Measurements from ENCODE around the gene SMYD1. TPM values are rescaled to one million over a fixed set of nuclear protein-coding genes. Genes with fewer than 3 reads are reported as not detected.
A peak's percentile ranks its signal among the peaks of the same experiment; 100 is the strongest.

Gene SMYD1
- total and polyA plus RNA-seq, 9 donors, result 169 to 337 (median 250) TPM

- Histone ChIP-seq H3K27ac (ENCODE audit: low read length) (no peak overlapping the region), H3K27me3 (ENCODE audit: control insufficient read depth, insufficient read depth, low read length) (no peaks in the 10 kb centered on the region)
These were observed 29.1 kb downstream of the SMYD1 start for GRCh38 chr2:88096708-88097107.

DNA sequence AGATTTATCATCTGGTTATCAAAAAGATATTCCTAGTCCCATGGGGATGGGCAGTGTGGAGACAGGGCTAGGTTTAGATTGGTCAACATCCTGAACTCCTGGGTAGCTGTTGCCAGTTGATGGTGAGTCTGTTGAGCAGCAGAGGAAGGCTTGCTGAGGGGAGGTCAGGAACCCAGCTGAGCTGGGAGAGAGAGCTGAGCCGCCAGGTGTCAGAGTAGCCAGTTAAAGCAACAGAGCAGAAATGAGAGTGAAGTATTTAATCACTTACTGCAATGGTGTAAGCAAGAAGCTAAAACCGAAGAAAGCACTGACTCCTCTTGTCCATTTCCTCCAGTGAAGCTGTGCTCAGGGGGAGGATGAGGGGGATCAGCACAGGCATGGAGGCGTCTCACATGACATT lies 29.6 kb downstream of the SMYD1 start:
- DNase-seq, result no peak
- no peak overlapping the region for H3K4me3 ChIP-seq (ENCODE audit: low read length)
- H3K4me1 ChIP-seq (ENCODE audit: control insufficient read depth, insufficient read depth, low read length), result peaks cover 5% of the 10 kb centered on the region
- H3K27me3 ChIP-seq (ENCODE audit: control insufficient read depth, insufficient read depth, low read length), result no peaks in the 10 kb centered on the region
- no peak overlapping the region for H3K27ac ChIP-seq (ENCODE audit: low read length)
- 50% methylated on average over 1 of the region's 3 CpGs for WGBS (ENCODE audit: insufficient coverage)
- H3K36me3 ChIP-seq (ENCODE audit: control insufficient read depth, insufficient read depth, low read length), result peaks cover 20% of the 10 kb centered on the region
- H3K9me3 ChIP-seq (replicated peaks; ENCODE audit: control insufficient read depth, low read depth, low read length), result no peaks in the 10 kb centered on the region

More at GRCh38 chr2:88096708-88097107, 29.1 kb downstream of the SMYD1 start:
- no peaks in the 10 kb centered on the region for H3K9me3 ChIP-seq (replicated peaks; ENCODE audit: control insufficient read depth, low read depth, low read length)
- no peak overlapping the region for H3K4me3 ChIP-seq (ENCODE audit: low read length)
- 89% methylated on average over 3 of the region's 5 CpGs for WGBS (ENCODE audit: insufficient coverage)
- H3K36me3 ChIP-seq (ENCODE audit: control insufficient read depth, insufficient read depth, low read length), result peaks cover 20% of the 10 kb centered on the region
- no peak for DNase-seq
- H3K4me1 ChIP-seq (ENCODE audit: control insufficient read depth, insufficient read depth, low read length), result peaks cover 5% of the 10 kb centered on the region

GRCh38 chr2:88097891-88098557 lies 30.4 kb downstream of the SMYD1 start:
- 100% methylated on average over 1 of the region's 4 CpGs for whole genome bisulfite sequencing (ENCODE audit: insufficient coverage)
- DNase-seq, result no peak
- Histone ChIP-seq H3K27me3 (ENCODE audit: control insufficient read depth, insufficient read depth, low read length) (no peaks in the 10 kb centered on the region), H3K36me3 (ENCODE audit: control insufficient read depth, insufficient read depth, low read length) (peaks cover 18% of the 10 kb centered on the region), H3K27ac (ENCODE audit: low read length) (no peak overlapping the region), H3K4me3 (ENCODE audit: low read length) (no peak overlapping the region), H3K9me3 (replicated peaks; ENCODE audit: control insufficient read depth, low read depth, low read length) (no peaks in the 10 kb centered on the region), H3K4me1 (ENCODE audit: control insufficient read depth, insufficient read depth, low read length) (peaks cover 5% of the 10 kb centered on the region)

- DNase-seq, result no peak
- Histone ChIP-seq H3K9me3 (replicated peaks; ENCODE audit: control insufficient read depth, low read depth, low read length) (no peaks in the 10 kb centered on the region), H3K4me1 (ENCODE audit: control insufficient read depth, insufficient read depth, low read length) (peaks cover 5% of the 10 kb centered on the region), H3K27ac (ENCODE audit: low read length) (no peak overlapping the region), H3K4me3 (ENCODE audit: low read length) (no peak overlapping the region), H3K27me3 (ENCODE audit: control insufficient read depth, insufficient read depth, low read length) (no peaks in the 10 kb centered on the region), H3K36me3 (ENCODE audit: control insufficient read depth, insufficient read depth, low read length) (peaks cover 14% of the 10 kb centered on the region)
These were observed 30.9 kb downstream of the SMYD1 start for GRCh38 chr2:88098558-88098900.

DNA sequence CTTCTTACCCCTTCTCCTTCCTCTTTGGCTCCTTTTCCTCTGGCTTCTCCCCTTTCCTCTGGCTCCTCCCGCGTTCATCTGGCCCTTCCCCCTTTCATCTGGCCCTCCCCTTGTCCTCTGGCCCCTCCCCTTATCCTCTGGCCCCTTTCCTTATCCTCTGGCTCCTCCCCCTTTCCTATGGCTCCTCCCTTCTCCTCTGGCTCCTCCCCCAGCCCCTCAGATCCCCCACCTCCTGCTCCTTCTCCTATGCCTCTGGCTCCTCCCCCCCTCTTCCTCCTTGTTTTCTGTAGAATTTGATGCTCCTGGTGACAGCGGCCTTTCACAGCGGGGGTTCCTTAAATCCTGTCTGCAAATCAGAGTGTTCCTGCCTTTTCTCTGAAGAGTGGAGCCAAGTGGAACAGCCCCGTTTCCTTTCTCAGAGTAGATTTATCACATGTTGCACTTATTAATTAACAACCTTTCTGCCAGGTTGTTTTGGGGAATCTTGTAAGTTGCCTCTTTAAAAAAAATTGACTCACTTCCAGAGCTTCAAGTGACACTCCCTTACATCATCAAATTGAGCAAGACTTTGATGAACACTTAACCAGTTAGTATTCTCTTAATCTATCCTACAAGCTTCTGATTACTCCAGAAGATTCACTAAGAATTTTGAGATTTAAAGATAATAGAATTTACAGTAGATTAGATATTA lies 32.3 kb downstream of the SMYD1 start:
- H3K4me1 ChIP-seq (ENCODE audit: control insufficient read depth, insufficient read depth, low read length), result peaks cover 5% of the 10 kb centered on the region
- H3K9me3 ChIP-seq (replicated peaks; ENCODE audit: control insufficient read depth, low read depth, low read length), result no peaks in the 10 kb centered on the region
- no peak for DNase-seq
- H3K27me3 ChIP-seq (ENCODE audit: control insufficient read depth, insufficient read depth, low read length), result no peaks in the 10 kb centered on the region
- H3K27ac ChIP-seq (ENCODE audit: low read length), result peak overlapping the region; percentile 16
- H3K4me3 ChIP-seq (ENCODE audit: low read length), result no peak overlapping the region
- H3K36me3 ChIP-seq (ENCODE audit: control insufficient read depth, insufficient read depth, low read length), result peaks cover 15% of the 10 kb centered on the region
- 24% methylated on average over 2 of the region's 5 CpGs for WGBS (ENCODE audit: insufficient coverage)

DNA sequence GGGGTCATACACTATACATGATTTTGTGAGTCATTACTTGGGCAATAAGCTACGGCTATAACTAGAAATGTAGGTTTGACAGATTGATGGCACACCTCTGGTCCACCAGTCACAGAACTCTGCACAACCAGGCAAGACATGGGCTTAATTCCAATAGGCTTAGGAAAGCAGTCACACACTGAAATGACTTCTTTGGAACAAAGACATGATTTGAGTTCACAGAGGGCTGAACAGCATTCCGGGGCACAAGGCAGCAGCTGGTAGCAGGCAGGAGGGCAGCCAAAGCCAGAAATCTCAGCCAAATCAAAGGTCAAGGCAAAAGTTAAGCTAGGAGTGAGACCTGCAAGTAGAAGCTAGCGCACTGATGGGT lies 32.8 kb downstream of the SMYD1 start:
- H3K4me1 ChIP-seq (ENCODE audit: control insufficient read depth, insufficient read depth, low read length), result peaks cover 5% of the 10 kb centered on the region
- peaks cover 12% of the 10 kb centered on the region for H3K36me3 ChIP-seq (ENCODE audit: control insufficient read depth, insufficient read depth, low read length)
- H3K9me3 ChIP-seq (replicated peaks; ENCODE audit: control insufficient read depth, low read depth, low read length), result no peaks in the 10 kb centered on the region
- no peaks in the 10 kb centered on the region for H3K27me3 ChIP-seq (ENCODE audit: control insufficient read depth, insufficient read depth, low read length)
- WGBS (ENCODE audit: insufficient coverage), result 54% methylated on average over 2 of the region's 3 CpGs
- peak; percentile 65 for DNase-seq
- H3K4me3 ChIP-seq (ENCODE audit: low read length), result no peak overlapping the region
- H3K27ac ChIP-seq (ENCODE audit: low read length), result no peak overlapping the region

GRCh38 chr2:88108796-88109195 lies 41.2 kb downstream of the SMYD1 start:
- 100% methylated on average over 1 of the region's 4 CpGs for WGBS (ENCODE audit: insufficient coverage)
- Histone ChIP-seq H3K4me3 (ENCODE audit: low read length) (no peak overlapping the region), H3K27ac (ENCODE audit: low read length) (no peak overlapping the region), H3K4me1 (ENCODE audit: control insufficient read depth, insufficient read depth, low read length) (no peaks in the 10 kb centered on the region), H3K36me3 (ENCODE audit: control insufficient read depth, insufficient read depth, low read length) (peaks cover 25% of the 10 kb centered on the region), H3K9me3 (replicated peaks; ENCODE audit: control insufficient read depth, low read depth, low read length) (no peaks in the 10 kb centered on the region), H3K27me3 (ENCODE audit: control insufficient read depth, insufficient read depth, low read length) (no peaks in the 10 kb centered on the region)
- DNase-seq, result no peak

DNA sequence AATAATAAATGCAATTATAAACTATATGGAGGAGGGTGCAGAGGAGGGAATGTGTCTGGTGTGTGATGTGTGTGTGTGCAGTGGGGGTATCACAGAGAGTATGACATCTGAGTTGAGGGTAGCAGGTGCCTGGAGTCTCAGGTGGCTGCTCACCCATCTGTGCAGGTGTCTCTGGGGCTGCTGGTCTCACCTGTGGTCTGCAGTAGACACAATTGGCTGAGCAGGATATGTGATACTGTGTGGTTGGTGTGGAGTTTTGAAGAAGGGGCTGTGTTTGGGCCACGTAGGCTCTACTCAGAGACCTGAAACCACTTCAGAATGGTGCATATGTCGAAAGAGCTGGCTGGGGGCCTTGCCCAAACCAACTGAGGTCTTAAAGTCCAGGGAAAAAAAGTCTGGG lies 43.2 kb downstream of the SMYD1 start:
- Histone ChIP-seq H3K27me3 (ENCODE audit: control insufficient read depth, insufficient read depth, low read length) (no peaks in the 10 kb centered on the region), H3K4me3 (ENCODE audit: low read length) (no peak overlapping the region), H3K36me3 (ENCODE audit: control insufficient read depth, insufficient read depth, low read length) (peaks cover 21% of the 10 kb centered on the region), H3K9me3 (replicated peaks; ENCODE audit: control insufficient read depth, low read depth, low read length) (no peaks in the 10 kb centered on the region), H3K27ac (ENCODE audit: low read length) (no peak overlapping the region), H3K4me1 (ENCODE audit: control insufficient read depth, insufficient read depth, low read length) (peaks cover 12% of the 10 kb centered on the region)
- no peak for DNase-seq
- 70% methylated on average over 1 of the region's 2 CpGs for WGBS (ENCODE audit: insufficient coverage)

DNA sequence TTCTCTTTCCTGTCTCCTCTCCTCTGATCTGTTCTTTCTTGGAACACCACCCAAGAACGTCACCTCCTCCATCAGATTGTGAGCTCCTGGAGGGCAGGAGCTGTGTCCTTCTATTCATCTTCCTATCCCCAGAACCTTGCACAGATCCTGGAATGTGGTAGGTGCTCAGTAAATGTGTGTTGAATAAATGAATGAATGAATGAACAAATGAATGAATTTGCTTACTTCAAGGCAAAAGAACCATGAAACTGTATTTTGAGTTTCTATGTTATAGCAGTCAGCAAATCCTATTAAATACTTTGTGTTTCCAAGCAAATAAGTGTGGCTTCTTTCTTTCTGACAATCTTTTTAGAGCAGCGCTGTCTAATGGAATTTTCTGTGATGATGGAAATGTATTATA lies 45.4 kb downstream of the SMYD1 start:
- Histone ChIP-seq H3K4me3 (ENCODE audit: low read length) (no peak overlapping the region), H3K27me3 (ENCODE audit: control insufficient read depth, insufficient read depth, low read length) (no peaks in the 10 kb centered on the region), H3K9me3 (replicated peaks; ENCODE audit: control insufficient read depth, low read depth, low read length) (no peaks in the 10 kb centered on the region), H3K36me3 (ENCODE audit: control insufficient read depth, insufficient read depth, low read length) (peaks cover 14% of the 10 kb centered on the region), H3K27ac (ENCODE audit: low read length) (no peak overlapping the region), H3K4me1 (ENCODE audit: control insufficient read depth, insufficient read depth, low read length) (peaks cover 15% of the 10 kb centered on the region)
- WGBS (ENCODE audit: insufficient coverage), result no CpG with 5 or more reads among the region's 2 CpGs
- no peak for DNase-seq

- 10% methylated on average over 4 of the region's 5 CpGs for WGBS (ENCODE audit: insufficient coverage)
- H3K4me1 ChIP-seq (ENCODE audit: control insufficient read depth, insufficient read depth, low read length), result peaks cover 22% of the 10 kb centered on the region
- no peaks in the 10 kb centered on the region for H3K9me3 ChIP-seq (replicated peaks; ENCODE audit: control insufficient read depth, low read depth, low read length)
- no peaks in the 10 kb centered on the region for H3K27me3 ChIP-seq (ENCODE audit: control insufficient read depth, insufficient read depth, low read length)
- no peak overlapping the region for H3K27ac ChIP-seq (ENCODE audit: low read length)
- no peak overlapping the region for H3K4me3 ChIP-seq (ENCODE audit: low read length)
- DNase-seq, result peak; percentile 93
- peaks cover 5% of the 10 kb centered on the region for H3K36me3 ChIP-seq (ENCODE audit: control insufficient read depth, insufficient read depth, low read length)
These were observed 47.3 kb downstream of the SMYD1 start for GRCh38 chr2:88114889-88115288.
